Retinal pigment epithelial cell (primary cell): ENCODE results near the gene RARS1.

ENCODE experiments used
- DNase-seq: peaks from one replicate; pipeline ENCODE4 v3.0.0-alpha.2; 2010; ENCODE audit warnings: low read depth
- H3K4me3 ChIP-seq: 2 replicates; pipeline ENCODE4 v1.5.1; 2011; ENCODE audit warnings: mild to moderate bottlenecking, low read length, control low read depth, moderate library complexity
- TF ChIP-seq, protein P1 (sequence below): conservative IDR thresholded peaks from 2 replicates; pipeline ENCODE4 v1.5.1; 2011; ENCODE audit warnings: low read depth, low read length, control low read depth, inconsistent platforms

Gene RARS1

DNA sequence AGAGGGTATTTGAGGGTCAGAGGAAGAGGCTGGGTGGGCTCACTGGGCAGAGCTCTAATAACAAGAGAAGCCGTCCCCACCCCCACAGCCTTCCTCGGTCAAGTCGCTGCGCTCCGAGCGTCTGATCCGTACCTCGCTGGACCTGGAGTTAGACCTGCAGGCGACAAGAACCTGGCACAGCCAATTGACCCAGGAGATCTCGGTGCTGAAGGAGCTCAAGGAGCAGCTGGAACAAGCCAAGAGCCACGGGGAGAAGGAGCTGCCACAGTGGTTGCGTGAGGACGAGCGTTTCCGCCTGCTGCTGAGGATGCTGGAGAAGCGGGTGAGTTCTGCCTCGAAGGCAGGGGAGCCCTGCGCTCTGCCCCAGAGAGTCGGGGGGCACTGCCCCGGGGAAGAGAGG is 21.6 kb upstream of the RARS1 start:
- no peak overlapping the region for H3K4me3 ChIP-seq
- TF ChIP-seq, protein P1, sequence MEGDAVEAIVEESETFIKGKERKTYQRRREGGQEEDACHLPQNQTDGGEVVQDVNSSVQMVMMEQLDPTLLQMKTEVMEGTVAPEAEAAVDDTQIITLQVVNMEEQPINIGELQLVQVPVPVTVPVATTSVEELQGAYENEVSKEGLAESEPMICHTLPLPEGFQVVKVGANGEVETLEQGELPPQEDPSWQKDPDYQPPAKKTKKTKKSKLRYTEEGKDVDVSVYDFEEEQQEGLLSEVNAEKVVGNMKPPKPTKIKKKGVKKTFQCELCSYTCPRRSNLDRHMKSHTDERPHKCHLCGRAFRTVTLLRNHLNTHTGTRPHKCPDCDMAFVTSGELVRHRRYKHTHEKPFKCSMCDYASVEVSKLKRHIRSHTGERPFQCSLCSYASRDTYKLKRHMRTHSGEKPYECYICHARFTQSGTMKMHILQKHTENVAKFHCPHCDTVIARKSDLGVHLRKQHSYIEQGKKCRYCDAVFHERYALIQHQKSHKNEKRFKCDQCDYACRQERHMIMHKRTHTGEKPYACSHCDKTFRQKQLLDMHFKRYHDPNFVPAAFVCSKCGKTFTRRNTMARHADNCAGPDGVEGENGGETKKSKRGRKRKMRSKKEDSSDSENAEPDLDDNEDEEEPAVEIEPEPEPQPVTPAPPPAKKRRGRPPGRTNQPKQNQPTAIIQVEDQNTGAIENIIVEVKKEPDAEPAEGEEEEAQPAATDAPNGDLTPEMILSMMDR, result no peak
- no peak for DNase-seq

DNA sequence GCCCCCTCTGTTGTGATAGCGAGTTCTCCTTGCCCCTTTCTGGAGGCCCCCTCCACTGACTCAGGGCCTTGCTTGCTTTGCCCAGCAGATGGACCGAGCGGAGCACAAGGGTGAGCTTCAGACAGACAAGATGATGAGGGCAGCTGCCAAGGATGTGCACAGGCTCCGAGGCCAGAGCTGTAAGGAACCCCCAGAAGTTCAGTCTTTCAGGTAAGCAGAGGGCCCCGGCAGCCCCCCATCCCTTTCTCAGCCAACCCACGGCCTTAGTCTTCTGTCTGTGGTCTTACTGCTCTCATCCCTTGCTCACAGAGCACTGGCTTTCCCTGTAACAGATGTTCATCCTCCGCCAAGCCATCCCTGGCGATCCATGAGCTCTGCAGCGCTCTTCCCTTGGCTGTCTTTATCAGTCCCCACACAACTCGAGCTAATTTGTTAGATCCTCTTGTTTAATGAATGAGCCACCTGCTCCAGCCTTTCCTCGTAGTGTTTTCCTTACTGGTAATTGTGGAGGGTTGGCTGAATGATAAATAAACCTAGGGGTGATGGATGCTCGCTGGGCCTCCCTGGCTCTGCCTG is 18.4 kb upstream of the RARS1 start:
- DNase-seq, result no peak
- TF ChIP-seq, protein P1, result no peak
- no peak overlapping the region for H3K4me3 ChIP-seq

DNA sequence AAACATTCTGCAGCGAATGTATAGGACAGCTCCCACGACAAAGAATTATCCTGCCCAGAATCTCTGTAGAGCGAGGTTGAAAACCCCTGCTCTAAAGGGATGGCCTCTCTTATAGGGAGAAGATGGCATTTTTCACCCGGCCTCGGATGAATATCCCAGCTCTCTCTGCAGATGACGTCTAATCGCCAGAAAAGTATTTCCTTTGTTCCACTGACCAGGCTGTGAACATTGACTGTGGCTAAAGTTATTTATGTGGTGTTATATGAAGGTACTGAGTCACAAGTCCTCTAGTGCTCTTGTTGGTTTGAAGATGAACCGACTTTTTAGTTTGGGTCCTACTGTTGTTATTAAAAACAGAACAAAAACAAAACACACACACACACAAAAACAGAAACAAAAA is 17.4 kb upstream of the RARS1 start:
- TF ChIP-seq, protein P1, result no peak
- no peak overlapping the region for H3K4me3 ChIP-seq
- no peak for DNase-seq

DNA sequence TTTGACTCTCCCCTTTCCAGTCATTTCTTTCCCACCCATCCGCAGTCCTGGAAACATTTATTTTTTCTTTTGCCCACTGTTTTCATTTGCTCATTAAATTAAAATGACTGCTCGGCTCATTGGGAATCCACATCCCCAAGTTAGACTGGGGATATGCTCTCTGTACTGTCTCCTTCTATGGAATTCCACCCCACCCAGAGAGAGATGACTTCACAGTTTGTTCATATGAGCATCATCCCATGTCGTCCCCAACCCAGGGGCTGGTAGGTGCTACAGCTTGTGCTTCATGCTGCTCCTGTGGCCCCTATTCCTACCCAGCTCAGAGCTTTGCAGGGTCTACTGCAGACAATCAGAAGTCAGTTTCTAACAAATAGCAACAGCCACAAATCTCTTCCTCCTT is 16.5 kb upstream of the RARS1 start:
- DNase-seq, result no peak
- no peak overlapping the region for H3K4me3 ChIP-seq
- TF ChIP-seq, protein P1, result no peak

DNA sequence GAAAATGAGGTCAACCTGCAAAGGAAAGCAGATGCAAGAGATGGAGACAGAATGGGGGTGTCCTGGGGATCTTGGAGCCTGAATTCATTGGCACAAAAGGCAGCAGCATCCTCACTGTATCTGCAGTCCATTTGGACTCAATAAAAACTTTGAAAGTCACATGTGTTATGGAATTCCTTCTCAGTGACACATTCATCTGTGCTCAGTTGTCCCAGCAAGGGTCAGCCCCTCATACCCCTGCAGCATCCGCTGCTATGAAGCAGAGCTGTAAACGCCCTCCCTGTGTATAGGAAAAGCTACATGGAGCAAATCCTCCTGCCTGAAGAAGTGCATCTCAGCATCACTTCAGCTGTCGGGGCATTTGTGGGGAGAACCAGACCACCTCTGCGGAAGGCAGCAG is 14.5 kb upstream of the RARS1 start:
- TF ChIP-seq, protein P1, result no peak
- no peak for DNase-seq
- H3K4me3 ChIP-seq, result no peak overlapping the region

DNA sequence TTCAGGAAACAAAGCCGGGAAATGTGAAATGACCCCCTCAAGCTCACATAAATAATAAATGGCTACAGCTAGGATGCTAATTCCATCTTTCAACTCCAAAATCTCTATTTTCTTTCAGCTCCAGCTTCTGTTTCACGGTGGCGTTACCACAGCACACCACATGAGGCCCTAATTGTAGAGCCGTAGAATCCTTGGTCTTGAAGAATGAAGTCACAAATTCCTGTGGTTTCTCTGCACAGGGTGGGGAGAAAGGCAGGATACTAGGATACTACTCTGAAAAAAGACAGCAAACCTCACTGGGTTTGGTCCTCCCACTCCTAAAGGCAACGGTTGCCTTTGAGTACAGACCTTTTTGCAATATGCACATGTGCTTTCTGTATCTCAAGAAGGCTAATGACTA is 13.9 kb upstream of the RARS1 start:
- DNase-seq, result peak; percentile 68
- H3K4me3 ChIP-seq, result no peak overlapping the region
- TF ChIP-seq, protein P1, result peak; percentile 55

DNA sequence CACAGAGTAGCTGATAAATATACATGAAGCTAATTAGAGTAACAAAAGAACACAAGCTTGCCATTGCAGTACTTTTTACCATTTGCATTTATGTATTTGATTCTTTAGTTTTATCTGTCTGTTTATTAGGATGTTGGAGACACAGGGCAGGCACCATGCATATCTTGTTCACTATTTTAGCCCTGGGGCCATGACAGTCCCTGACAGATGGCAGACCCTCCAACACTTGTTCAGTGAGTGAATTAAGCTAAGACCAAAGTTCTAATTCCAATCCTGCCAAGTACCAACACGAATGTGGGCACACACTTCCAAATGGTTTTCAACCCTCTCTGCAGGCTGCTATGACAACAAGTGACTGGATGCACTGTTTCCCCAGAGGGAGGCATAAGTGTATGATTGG is 12.0 kb upstream of the RARS1 start:
- TF ChIP-seq, protein P1, result no peak
- DNase-seq, result no peak
- H3K4me3 ChIP-seq, result no peak overlapping the region
